ENCODE measurements around the gene PTPRS.

The PTPRS gene

GRCh38 chr19:5355076-5355475, 14.5 kb upstream of the PTPRS start:
- Histone ChIP-seq H3K27me3 (ENCODE audit: insufficient read depth, insufficient read length) (no peaks in the 10 kb centered on the region), H3K4me1 (ENCODE audit: insufficient read depth, insufficient read length) (peaks cover 7% of the 10 kb centered on the region), H3K4me3 (ENCODE audit: insufficient read length, low read depth) (no peak overlapping the region), H3K36me3 (ENCODE audit: insufficient read depth, insufficient read length, low read length) (no peaks in the 10 kb centered on the region), H3K9ac (ENCODE audit: insufficient read length, low read depth) (no peak overlapping the region), H3K9me3 (ENCODE audit: insufficient read depth, low read length) (no peaks in the 10 kb centered on the region)
- TF ChIP-seq SUZ12 (IDR thresholded peaks at IDR 0.05; ENCODE audit: extremely low read depth, insufficient read depth, insufficient read length) (no peak), ZNF274 (IDR thresholded peaks at IDR 0.05; ENCODE audit: low read depth, low read length) (no peak), YY1 (IDR thresholded peaks at IDR 0.05; ENCODE audit: insufficient read depth, insufficient read length) (no peak)
- no peak for DNase-seq (ENCODE audit: low read depth, low spot score)

DNA sequence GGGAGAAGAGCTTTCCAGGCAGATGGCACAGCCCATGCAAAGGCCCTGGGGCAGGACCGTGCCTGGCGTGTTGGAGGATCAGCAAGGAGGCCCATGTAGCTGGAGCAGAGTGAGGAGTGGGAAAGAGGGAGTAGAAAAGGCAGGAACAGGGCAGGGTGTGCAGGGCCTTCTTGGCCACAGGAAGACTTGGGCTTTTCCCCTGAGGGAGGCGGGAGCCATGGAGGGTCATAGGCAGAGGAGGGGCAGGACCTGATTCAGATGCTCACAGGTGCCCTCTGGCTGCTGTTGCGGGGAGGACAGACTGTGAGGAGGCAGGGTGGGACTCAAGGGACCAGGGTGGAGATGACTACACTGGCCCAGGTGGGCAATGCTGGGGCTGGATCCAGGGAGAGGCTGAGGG, 13.8 kb upstream of the PTPRS start:
- H3K27me3 ChIP-seq (ENCODE audit: insufficient read depth, insufficient read length) = no peaks in the 10 kb centered on the region
- TF ChIP-seq ZNF274 (IDR thresholded peaks at IDR 0.05; ENCODE audit: low read depth, low read length) = no peak
- DNase-seq (ENCODE audit: low read depth, low spot score) = no peak
- H3K9ac ChIP-seq (ENCODE audit: insufficient read length, low read depth) = no peak overlapping the region
- no peak overlapping the region for H3K4me3 ChIP-seq (ENCODE audit: insufficient read length, low read depth)
- peaks cover 7% of the 10 kb centered on the region for H3K4me1 ChIP-seq (ENCODE audit: insufficient read depth, insufficient read length)
- no peaks in the 10 kb centered on the region for H3K36me3 ChIP-seq (ENCODE audit: insufficient read depth, insufficient read length, low read length)
- no peaks in the 10 kb centered on the region for H3K9me3 ChIP-seq (ENCODE audit: insufficient read depth, low read length)

GRCh38 chr19:5352229-5352763, 11.7 kb upstream of the PTPRS start:
- H3K9ac ChIP-seq (ENCODE audit: insufficient read length, low read depth) = peak overlapping the region; percentile 68

DNA sequence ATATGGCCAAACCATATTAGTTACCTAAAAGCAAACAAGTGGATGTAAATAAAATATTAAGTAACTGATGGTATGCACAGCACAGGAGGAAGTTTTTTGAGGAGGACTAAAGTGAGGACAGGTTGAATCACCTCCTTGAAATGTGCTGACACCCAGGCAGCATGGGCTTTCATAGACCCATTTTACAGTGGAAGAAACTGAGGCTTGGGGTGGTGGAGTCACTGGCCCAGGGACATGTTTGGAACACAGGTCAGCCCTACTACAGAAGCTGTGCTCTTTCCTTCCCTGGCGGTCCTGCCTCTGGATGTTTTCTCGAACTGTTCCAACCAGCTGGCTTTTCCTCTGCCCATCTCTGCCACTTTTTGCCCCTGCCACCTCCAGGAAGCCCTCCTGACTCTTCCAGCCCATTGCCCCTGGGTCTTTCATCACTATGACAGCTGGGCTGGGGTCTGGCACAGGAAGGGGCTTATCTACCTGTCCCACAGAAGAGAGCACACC, 11.2 kb upstream of the PTPRS start:
- Histone ChIP-seq H3K9ac (ENCODE audit: insufficient read length, low read depth) (no peak overlapping the region), H3K4me3 (ENCODE audit: insufficient read length, low read depth) (no peak overlapping the region), H3K27me3 (ENCODE audit: insufficient read depth, insufficient read length) (no peaks in the 10 kb centered on the region), H3K36me3 (ENCODE audit: insufficient read depth, insufficient read length, low read length) (no peaks in the 10 kb centered on the region), H3K9me3 (ENCODE audit: insufficient read depth, low read length) (peaks cover 11% of the 10 kb centered on the region), H3K4me1 (ENCODE audit: insufficient read depth, insufficient read length) (peaks cover 7% of the 10 kb centered on the region)
- DNase-seq (ENCODE audit: low read depth, low spot score) = no peak
- TF ChIP-seq YY1 (IDR thresholded peaks at IDR 0.05; ENCODE audit: insufficient read depth, insufficient read length) = no peak

More at GRCh38 chr19:5352229-5352763, 11.7 kb upstream of the PTPRS start:
- H3K9me3 ChIP-seq (ENCODE audit: insufficient read depth, low read length) = peaks cover 9% of the 10 kb centered on the region
- no peaks in the 10 kb centered on the region for H3K36me3 ChIP-seq (ENCODE audit: insufficient read depth, insufficient read length, low read length)
- no peak for DNase-seq (ENCODE audit: low read depth, low spot score)
- H3K4me1 ChIP-seq (ENCODE audit: insufficient read depth, insufficient read length) = peaks cover 7% of the 10 kb centered on the region
- H3K27me3 ChIP-seq (ENCODE audit: insufficient read depth, insufficient read length) = no peaks in the 10 kb centered on the region
- no peak overlapping the region for H3K4me3 ChIP-seq (ENCODE audit: insufficient read length, low read depth)
- TF ChIP-seq SUZ12 (IDR thresholded peaks at IDR 0.05; ENCODE audit: extremely low read depth, insufficient read depth, insufficient read length) (no peak), YY1 (IDR thresholded peaks at IDR 0.05; ENCODE audit: insufficient read depth, insufficient read length) (no peak), ZNF274 (IDR thresholded peaks at IDR 0.05; ENCODE audit: low read depth, low read length) (no peak)

GRCh38 chr19:5349041-5349440, 8.4 kb upstream of the PTPRS start:
- no peak for DNase-seq (ENCODE audit: low read depth, low spot score)
- no peaks in the 10 kb centered on the region for H3K36me3 ChIP-seq (ENCODE audit: insufficient read depth, insufficient read length, low read length)
- H3K27me3 ChIP-seq (ENCODE audit: insufficient read depth, insufficient read length) = no peaks in the 10 kb centered on the region

DNA sequence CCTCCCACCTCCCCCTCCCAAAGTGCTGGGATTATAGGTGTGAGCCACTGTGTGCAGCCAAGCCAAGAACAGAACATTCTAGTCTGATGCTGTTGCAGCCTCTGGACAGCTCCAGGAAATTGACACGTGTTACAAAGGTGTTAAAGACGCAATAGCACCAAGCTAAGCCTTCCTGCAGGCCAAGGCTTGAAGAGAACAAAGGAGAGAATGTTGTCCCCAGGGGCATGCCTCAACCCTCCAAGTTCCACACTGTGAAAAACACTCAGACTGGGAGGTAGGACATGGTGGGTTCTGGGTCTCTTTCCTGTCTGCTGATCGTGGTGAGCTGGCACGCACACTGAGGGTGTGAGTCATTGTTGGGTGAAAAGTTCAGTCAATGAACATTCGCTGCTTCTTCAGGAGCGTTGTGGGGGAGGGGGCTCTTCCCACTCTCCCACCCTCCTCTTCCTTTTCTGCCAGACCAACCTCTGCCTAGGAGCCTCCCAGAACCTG, 5.3 kb upstream of the PTPRS start:
- peaks cover 8% of the 10 kb centered on the region for H3K27me3 ChIP-seq (ENCODE audit: insufficient read depth, insufficient read length)
- no peak overlapping the region for H3K4me3 ChIP-seq (ENCODE audit: insufficient read length, low read depth)
- no peak overlapping the region for H3K9ac ChIP-seq (ENCODE audit: insufficient read length, low read depth)
- TF ChIP-seq SUZ12 (IDR thresholded peaks at IDR 0.05; ENCODE audit: extremely low read depth, insufficient read depth, insufficient read length) (no peak), ZNF274 (IDR thresholded peaks at IDR 0.05; ENCODE audit: low read depth, low read length) (no peak), YY1 (IDR thresholded peaks at IDR 0.05; ENCODE audit: insufficient read depth, insufficient read length) (no peak)
- H3K9me3 ChIP-seq (ENCODE audit: insufficient read depth, low read length) = peaks cover 15% of the 10 kb centered on the region
- H3K36me3 ChIP-seq (ENCODE audit: insufficient read depth, insufficient read length, low read length) = no peaks in the 10 kb centered on the region
- peaks cover 7% of the 10 kb centered on the region for H3K4me1 ChIP-seq (ENCODE audit: insufficient read depth, insufficient read length)
- DNase-seq (ENCODE audit: low read depth, low spot score) = no peak

More at GRCh38 chr19:5349041-5349440, 8.4 kb upstream of the PTPRS start:
- Histone ChIP-seq H3K9me3 (ENCODE audit: insufficient read depth, low read length) (peaks cover 11% of the 10 kb centered on the region), H3K4me1 (ENCODE audit: insufficient read depth, insufficient read length) (peaks cover 14% of the 10 kb centered on the region), H3K9ac (ENCODE audit: insufficient read length, low read depth) (no peak overlapping the region), H3K4me3 (ENCODE audit: insufficient read length, low read depth) (no peak overlapping the region)
- TF ChIP-seq SUZ12 (IDR thresholded peaks at IDR 0.05; ENCODE audit: extremely low read depth, insufficient read depth, insufficient read length) = no peak
- no peak for TF ChIP-seq ZNF274 (IDR thresholded peaks at IDR 0.05; ENCODE audit: low read depth, low read length)
- no peak for TF ChIP-seq YY1 (IDR thresholded peaks at IDR 0.05; ENCODE audit: insufficient read depth, insufficient read length)

DNA sequence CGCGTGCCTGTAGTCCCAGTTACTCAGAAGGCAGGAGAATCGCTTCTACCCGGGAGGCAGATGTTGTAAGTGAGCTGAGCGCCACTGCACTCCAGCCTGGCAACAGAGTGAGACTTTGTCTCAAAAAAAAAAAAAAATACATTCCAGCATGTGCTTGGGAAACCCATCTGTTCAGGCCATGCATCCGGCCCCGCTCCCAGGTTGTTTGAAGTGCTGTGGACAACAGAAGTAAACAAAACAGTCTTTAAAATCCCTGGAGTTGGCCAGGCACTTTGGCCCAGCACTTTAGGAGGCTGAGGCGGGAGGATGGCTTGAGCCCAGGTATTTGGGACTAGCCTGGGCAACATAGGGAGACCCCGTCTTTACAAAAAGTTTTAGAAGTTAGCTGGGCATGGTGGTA, 3.2 kb upstream of the PTPRS start:
- Histone ChIP-seq H3K4me1 (ENCODE audit: insufficient read depth, insufficient read length) (peaks cover 7% of the 10 kb centered on the region), H3K9me3 (ENCODE audit: insufficient read depth, low read length) (peaks cover 16% of the 10 kb centered on the region), H3K27me3 (ENCODE audit: insufficient read depth, insufficient read length) (peaks cover 9% of the 10 kb centered on the region), H3K9ac (ENCODE audit: insufficient read length, low read depth) (peak overlapping the region; percentile 16), H3K4me3 (ENCODE audit: insufficient read length, low read depth) (no peak overlapping the region), H3K36me3 (ENCODE audit: insufficient read depth, insufficient read length, low read length) (no peaks in the 10 kb centered on the region)
- TF ChIP-seq ZNF274 (IDR thresholded peaks at IDR 0.05; ENCODE audit: low read depth, low read length) (no peak), YY1 (IDR thresholded peaks at IDR 0.05; ENCODE audit: insufficient read depth, insufficient read length) (no peak), SUZ12 (IDR thresholded peaks at IDR 0.05; ENCODE audit: extremely low read depth, insufficient read depth, insufficient read length) (no peak)
- no peak for DNase-seq (ENCODE audit: low read depth, low spot score)
